ENCODE measurements around the gene ZFYVE26.
"Not testable (repeated sequence)": the region's sequence is repeated elsewhere in the genome, so short reads cannot be mapped to it uniquely, and the experiment has no call there.

Gene ZFYVE26

DNA sequence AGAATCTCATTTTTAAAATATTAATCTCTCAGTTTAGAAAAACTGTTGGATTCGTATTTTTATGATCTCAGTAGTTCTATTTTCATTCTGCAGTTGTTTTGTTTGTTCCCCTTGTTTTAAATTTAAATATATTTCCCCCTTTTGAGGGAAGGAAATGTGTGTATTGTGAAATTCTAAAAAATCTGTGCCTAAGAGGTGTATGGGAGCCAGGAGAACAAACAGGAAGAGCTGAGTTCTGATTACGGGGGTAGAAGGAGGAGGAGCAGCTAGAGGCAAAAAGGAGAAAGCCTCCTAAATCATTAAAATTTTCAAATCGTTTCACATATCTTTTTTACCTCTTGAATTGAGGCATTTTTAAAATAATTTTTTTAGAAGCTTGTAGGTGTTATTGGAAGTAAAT lies 112.4 kb downstream of the ZFYVE26 start:
- no peaks in the 10 kb centered on the region for H3K9me3 ChIP-seq (ENCODE audit: control insufficient read depth, low read length)
- no peak overlapping the region for H3K27ac ChIP-seq
- no peak overlapping the region for H3K4me2 ChIP-seq (ENCODE audit: low read length)
- no peak overlapping the region for H3K9ac ChIP-seq
- H3K4me3 ChIP-seq (ENCODE audit: low read depth, low read length): no peak overlapping the region
- no peaks in the 10 kb centered on the region for H3K27me3 ChIP-seq (ENCODE audit: control insufficient read depth, insufficient read depth, low read length)
- no peaks in the 10 kb centered on the region for H3K36me3 ChIP-seq (ENCODE audit: control insufficient read depth, insufficient read depth, low read length)
- H2AFZ ChIP-seq: no peak overlapping the region
- no peaks in the 10 kb centered on the region for H3K4me1 ChIP-seq
- no peaks in the 10 kb centered on the region for H3K79me2 ChIP-seq
- TF ChIP-seq, protein P1, sequence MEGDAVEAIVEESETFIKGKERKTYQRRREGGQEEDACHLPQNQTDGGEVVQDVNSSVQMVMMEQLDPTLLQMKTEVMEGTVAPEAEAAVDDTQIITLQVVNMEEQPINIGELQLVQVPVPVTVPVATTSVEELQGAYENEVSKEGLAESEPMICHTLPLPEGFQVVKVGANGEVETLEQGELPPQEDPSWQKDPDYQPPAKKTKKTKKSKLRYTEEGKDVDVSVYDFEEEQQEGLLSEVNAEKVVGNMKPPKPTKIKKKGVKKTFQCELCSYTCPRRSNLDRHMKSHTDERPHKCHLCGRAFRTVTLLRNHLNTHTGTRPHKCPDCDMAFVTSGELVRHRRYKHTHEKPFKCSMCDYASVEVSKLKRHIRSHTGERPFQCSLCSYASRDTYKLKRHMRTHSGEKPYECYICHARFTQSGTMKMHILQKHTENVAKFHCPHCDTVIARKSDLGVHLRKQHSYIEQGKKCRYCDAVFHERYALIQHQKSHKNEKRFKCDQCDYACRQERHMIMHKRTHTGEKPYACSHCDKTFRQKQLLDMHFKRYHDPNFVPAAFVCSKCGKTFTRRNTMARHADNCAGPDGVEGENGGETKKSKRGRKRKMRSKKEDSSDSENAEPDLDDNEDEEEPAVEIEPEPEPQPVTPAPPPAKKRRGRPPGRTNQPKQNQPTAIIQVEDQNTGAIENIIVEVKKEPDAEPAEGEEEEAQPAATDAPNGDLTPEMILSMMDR (IDR thresholded peaks at IDR 0.05): no peak

DNA sequence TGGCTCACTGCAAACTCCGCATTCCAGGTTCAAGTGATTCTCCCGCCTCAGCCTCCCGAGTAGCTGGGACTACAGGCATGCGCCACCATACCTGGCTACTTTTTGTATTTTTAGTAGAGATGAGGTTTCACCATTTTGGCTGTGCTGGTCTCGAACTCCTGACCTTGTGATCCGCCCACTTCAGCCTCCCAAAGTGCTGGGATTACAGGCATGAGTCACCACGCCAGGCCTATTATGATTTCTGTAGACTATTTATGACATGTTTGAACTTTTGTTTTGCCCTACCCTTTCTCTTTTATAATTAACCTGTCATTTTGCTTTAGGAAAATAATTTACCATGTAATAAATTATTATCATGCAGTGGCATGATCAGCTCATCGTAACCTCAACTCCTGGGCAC lies 114.9 kb downstream of the ZFYVE26 start, which contains the start of gene RDH12:
Gene RDH12, plus strand, starts transcription at position 395 of the 400 bp plus-strand sequence. CDS start 20,757 bp downstream, outside the sequence.
- H3K27ac ChIP-seq; H3K4me1 ChIP-seq; H3K27me3 ChIP-seq (ENCODE audit: control insufficient read depth, insufficient read depth, low read length); H3K79me2 ChIP-seq; H3K4me3 ChIP-seq (ENCODE audit: low read depth, low read length); H3K9me3 ChIP-seq (ENCODE audit: control insufficient read depth, low read length); H3K36me3 ChIP-seq (ENCODE audit: control insufficient read depth, insufficient read depth, low read length); H3K4me2 ChIP-seq (ENCODE audit: low read length); H3K9ac ChIP-seq; H2AFZ ChIP-seq: not testable (repeated sequence)

DNA sequence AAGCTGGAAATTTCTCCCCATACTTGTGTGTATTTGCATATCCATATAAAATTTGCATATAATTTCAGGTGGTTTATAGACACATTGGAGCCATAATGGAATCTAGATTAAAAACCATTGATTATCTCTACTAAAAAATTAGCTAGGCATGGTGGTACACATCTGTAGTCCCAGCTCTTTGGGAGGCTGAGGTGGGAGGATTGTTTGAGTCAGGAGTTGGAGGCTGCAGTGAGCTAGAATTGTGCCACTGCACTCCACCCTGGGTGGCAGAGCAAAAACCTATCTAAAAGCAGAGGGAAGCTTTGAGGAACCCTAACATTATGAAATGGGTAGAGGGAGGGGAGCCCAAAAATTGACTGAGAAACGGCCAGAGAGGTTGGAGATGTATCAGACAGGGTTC lies 118.2 kb downstream of the ZFYVE26 start:
- Histone ChIP-seq H3K27ac (no peak overlapping the region), H3K9ac (no peak overlapping the region), H3K79me2 (peaks cover 11% of the 10 kb centered on the region), H2AFZ (no peak overlapping the region), H3K9me3 (ENCODE audit: control insufficient read depth, low read length) (no peaks in the 10 kb centered on the region), H3K4me2 (ENCODE audit: low read length) (no peak overlapping the region), H3K36me3 (ENCODE audit: control insufficient read depth, insufficient read depth, low read length) (no peaks in the 10 kb centered on the region), H3K27me3 (ENCODE audit: control insufficient read depth, insufficient read depth, low read length) (no peaks in the 10 kb centered on the region), H3K4me3 (ENCODE audit: low read depth, low read length) (no peak overlapping the region), H3K4me1 (no peaks in the 10 kb centered on the region)
- TF ChIP-seq, protein P1 (IDR thresholded peaks at IDR 0.05): no peak

DNA sequence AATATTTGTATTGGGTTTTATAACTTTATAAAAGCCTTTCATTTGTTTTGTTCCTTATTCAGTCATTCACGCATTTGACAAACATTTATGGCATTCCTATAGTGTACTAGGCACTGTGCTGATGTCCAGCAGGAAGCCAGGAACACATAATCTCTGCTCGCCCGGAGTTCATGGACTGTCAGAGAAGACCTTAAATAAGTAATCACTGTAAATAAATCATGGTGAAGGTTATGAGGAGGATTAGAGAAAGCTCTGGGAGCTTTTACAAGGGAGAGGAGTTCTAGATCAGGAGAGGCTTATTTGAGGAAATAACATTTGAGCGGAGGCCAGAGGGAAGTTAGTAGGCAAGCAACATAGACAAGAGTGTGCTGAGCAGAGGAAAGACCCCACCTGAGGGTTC lies 119.4 kb downstream of the ZFYVE26 start:
- TF ChIP-seq, protein P1 (IDR thresholded peaks at IDR 0.05): no peak
- Histone ChIP-seq H2AFZ (peak overlapping the region; percentile 28), H3K27ac (no peak overlapping the region), H3K9me3 (ENCODE audit: control insufficient read depth, low read length) (no peaks in the 10 kb centered on the region), H3K79me2 (peaks cover 11% of the 10 kb centered on the region), H3K4me1 (no peaks in the 10 kb centered on the region), H3K4me2 (ENCODE audit: low read length) (no peak overlapping the region), H3K27me3 (ENCODE audit: control insufficient read depth, insufficient read depth, low read length) (no peaks in the 10 kb centered on the region), H3K9ac (no peak overlapping the region), H3K4me3 (ENCODE audit: low read depth, low read length) (no peak overlapping the region), H3K36me3 (ENCODE audit: control insufficient read depth, insufficient read depth, low read length) (no peaks in the 10 kb centered on the region)
